Lower leg skin (tissue), 4 donors: ENCODE results near the gene TLR1. TPM values are rescaled to one million over a fixed set of nuclear protein-coding genes. Genes with fewer than 3 reads are reported as not detected.

Experiments
- DNase-seq, 2 donors: peaks; one replicate each; pipeline ENCODE4 v3.0.0-alpha.2; 2019; ENCODE audit warnings: low spot score in 2 of 2
- H3K4me3 ChIP-seq: fragments of 200-600 bp; sonication (generic); 2 replicates; pipeline ENCODE4 v1.5.1; 2017; ENCODE audit warnings: mild to moderate bottlenecking, low read depth; ENCODE audit not compliant: poor library complexity, severe bottlenecking
- CTCF ChIP-seq, 3 donors: fragments of 450-650 bp; IDR thresholded peaks; one replicate each; pipeline ENCODE4 v1.5.1; 2016; ENCODE audit warnings: antibody characterized with exemption in 3 of 3, mild to moderate bottlenecking in 3 of 3, moderate library complexity in 2 of 3
- POLR2A ChIP-seq, 2 donors: fragments of 450-650 bp; IDR thresholded peaks; one replicate each; pipeline ENCODE4 v1.6.1; 2016 to 2017; ENCODE audit warnings: antibody characterized with exemption in 2 of 2, mild to moderate bottlenecking in 1 of 2, moderate library complexity in 1 of 2
- WGBS, 2 donors: methylation state at CpG; one replicate each; pipeline ENCODE4 v1.1.5; 2018; 5-methylcytosine and 5-hydroxymethylcytosine counted together
- intact Hi-C: fragments of 100-400 bp; cut with DNase I; formaldehyde crosslinking; loops from one replicate; pipeline ENCODE4 v1.15.0; 2023; ENCODE audit warnings: low total_unique reads
- total RNA-seq, 4 donors: library from RNA; depleted of rRNA; stranded (reverse); fragments of >200 nt; gene quantifications; one replicate each; pipeline ENCODE4 v1.1.0, GENCODE V29; 2016

TLR1 gene
- total RNA-seq, 4 donors from 2014 or later, result 4.4 to 10.9 (median 7.3) TPM

DNA sequence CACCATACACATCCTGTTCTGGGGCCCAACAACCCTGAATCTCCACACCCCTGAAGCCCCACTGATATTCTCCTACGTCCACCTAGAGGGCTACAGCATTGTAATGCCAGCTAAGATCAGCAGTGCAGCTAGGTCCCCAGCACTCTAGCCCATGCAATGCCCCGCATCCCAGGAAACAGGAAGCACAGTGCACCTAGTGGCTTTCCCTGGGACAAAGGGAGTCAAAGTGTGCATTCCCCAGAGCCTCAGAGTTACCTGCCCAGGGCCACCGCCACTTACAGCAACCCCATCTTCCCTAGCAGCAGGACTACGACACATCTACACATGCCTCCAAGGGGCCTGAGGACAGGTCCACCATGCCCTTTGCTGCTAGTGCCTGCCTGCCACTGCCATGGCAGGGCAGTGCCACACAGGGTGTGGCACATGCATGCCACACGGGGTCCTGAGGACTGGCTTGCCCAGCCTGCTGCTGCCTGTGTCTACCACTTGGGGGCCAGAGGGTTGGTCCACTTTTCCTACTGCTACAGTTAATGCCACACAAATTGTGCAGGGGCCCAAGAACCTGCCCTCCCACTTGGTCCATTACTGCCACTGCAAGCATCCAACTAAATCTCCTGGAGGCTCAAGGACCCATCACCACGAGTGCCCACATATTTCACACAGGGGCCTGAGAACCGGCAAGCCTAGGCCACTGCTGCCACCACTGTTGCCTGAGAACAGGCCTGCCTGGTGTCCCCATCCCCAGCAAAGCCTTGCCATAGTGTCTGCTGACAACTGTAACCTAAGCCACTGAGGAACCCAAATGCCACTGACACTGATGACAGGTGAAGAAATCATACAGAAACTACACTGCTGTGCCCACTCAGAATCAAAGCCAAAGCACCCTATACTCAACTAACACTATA is 28.3 kb upstream of the TLR1 start:
- intact Hi-C loops, result no loop called here
- DNase-seq, result no peak
- H3K4me3 ChIP-seq, result no peak overlapping the region
- no peak for TF ChIP-seq CTCF (IDR thresholded peaks at IDR 0.05)
- 87 to 93% methylated on average over 7 of the region's 7 CpGs for WGBS, 2 donors

DNA sequence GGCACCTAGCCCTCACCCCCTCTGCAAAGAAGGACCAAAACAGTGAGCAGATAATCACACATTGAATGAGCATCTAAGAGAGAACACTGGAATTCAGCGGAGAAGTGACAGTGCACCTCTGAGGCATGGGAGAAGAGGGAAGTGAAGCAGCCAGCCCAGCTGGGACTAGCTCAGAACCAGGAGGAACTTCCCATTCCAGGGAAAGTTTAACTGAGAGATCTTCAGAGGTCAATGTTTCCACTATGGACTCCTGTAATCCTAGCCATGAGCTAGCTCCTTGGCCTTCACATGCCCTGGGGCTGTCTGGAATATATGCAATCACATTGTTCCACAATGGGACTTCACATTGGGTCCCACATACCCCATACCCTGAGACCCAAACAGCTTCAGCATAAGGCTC is 27.6 kb upstream of the TLR1 start:
- no peak for DNase-seq
- H3K4me3 ChIP-seq, result no peak overlapping the region
- intact Hi-C loops, result no loop called here
- WGBS, 2 donors, result 83 to 85% methylated on average over 1 of the region's 1 CpG
- no peak for TF ChIP-seq POLR2A (IDR thresholded peaks at IDR 0.05)
- TF ChIP-seq CTCF (IDR thresholded peaks at IDR 0.05), result no peak

- intact Hi-C loops, result no loop called here
- no peak for TF ChIP-seq POLR2A (IDR thresholded peaks at IDR 0.05)
- TF ChIP-seq CTCF (IDR thresholded peaks at IDR 0.05), result no peak
- DNase-seq, result no peak
- no peak overlapping the region for H3K4me3 ChIP-seq
Observed at GRCh38 chr4:38831653-38832052, 27.1 kb upstream of the TLR1 start.

GRCh38 chr4:38829237-38829636 is 24.6 kb upstream of the TLR1 start:
- WGBS, 2 donors, result 81 to 85% methylated on average over 5 of the region's 5 CpGs
- intact Hi-C loops, result no loop called here
- H3K4me3 ChIP-seq, result no peak overlapping the region
- DNase-seq, result no peak
- TF ChIP-seq POLR2A (IDR thresholded peaks at IDR 0.05) (no peak), CTCF (IDR thresholded peaks at IDR 0.05) (no peak)

- H3K4me3 ChIP-seq, result no peak overlapping the region
- intact Hi-C loops, result no loop called here
- WGBS, 2 donors, result 92 to 93% methylated on average over 26 to 27 of the region's 27 CpGs
- TF ChIP-seq CTCF (IDR thresholded peaks at IDR 0.05) (no peak), POLR2A (IDR thresholded peaks at IDR 0.05) (no peak)
- DNase-seq, result no peak
Observed at GRCh38 chr4:38823766-38824165, 19.2 kb upstream of the TLR1 start.
